CD8-positive, alpha-beta memory T cell (primary cell): ENCODE measurements around the gene VMP1. TPM values are rescaled to one million over a fixed set of nuclear protein-coding genes. Genes with fewer than 3 reads are reported as not detected.

ENCODE experiments used
- CTCF ChIA-PET: fragments of 350-600 bp; sonication (Branson Sonifier 250); formaldehyde crosslinking; loops from one replicate; lab custom pipeline; 2021; ENCODE audit warnings: antibody characterized with exemption; lab: Charles Lee
- POLR2A ChIA-PET: fragments of 350-600 bp; sonication (Branson Sonifier 250); formaldehyde crosslinking; loops from one replicate; lab custom pipeline; 2021; ENCODE audit warnings: antibody characterized with exemption; lab: Charles Lee
- DNase-seq, 5 donors: peaks; one replicate each; pipeline versions ENCODE4 v3.0.0 to v3.0.0-alpha.2; 2020 to 2022; ENCODE audit warnings: mixed read lengths in 1 of 5
- H3K27ac ChIP-seq: one replicate; pipeline ENCODE4 v1.7.0; 2013; ENCODE audit warnings: low read depth, mild to moderate bottlenecking, low read length, moderate library complexity
- H3K27me3 ChIP-seq: 2 replicates; pipeline ENCODE4 v1.7.0; 2013; ENCODE audit warnings: low read length, mild to moderate bottlenecking; ENCODE audit not compliant: insufficient read depth, poor library complexity, severe bottlenecking
- H3K36me3 ChIP-seq: 2 replicates; pipeline ENCODE4 v1.7.0; 2013; ENCODE audit warnings: mild to moderate bottlenecking, low read length, moderate library complexity; ENCODE audit not compliant: insufficient read depth
- H3K4me1 ChIP-seq: 2 replicates; pipeline ENCODE4 v1.7.0; 2013; ENCODE audit warnings: mild to moderate bottlenecking, low read length, moderate library complexity; ENCODE audit not compliant: insufficient read depth
- H3K4me3 ChIP-seq: 2 replicates; pipeline ENCODE4 v1.7.0; 2013; ENCODE audit warnings: mild to moderate bottlenecking, low read length
- H3K9me3 ChIP-seq: 2 replicates; pipeline ENCODE4 v1.7.0; 2013; ENCODE audit warnings: mild to moderate bottlenecking, low read length
- H3K27ac Mint-ChIP-seq, 8 donors: one replicate each; pipeline ENCODE4 v1.8.0; 2020 to 2021; ENCODE audit warnings: mixed read lengths in 8 of 8, mild to moderate bottlenecking in 6 of 8, inconsistent platforms in 3 of 8, moderate library complexity in 3 of 8
- H3K27me3 Mint-ChIP-seq, 2 donors: one replicate each; pipeline ENCODE4 v1.8.0; 2020 to 2021; ENCODE audit warnings: mixed read lengths in 2 of 2, mild to moderate bottlenecking in 1 of 2, moderate library complexity in 1 of 2
- H3K36me3 Mint-ChIP-seq, 3 donors: one replicate each; pipeline ENCODE4 v1.8.0; 2020 to 2021; ENCODE audit warnings: mixed read lengths in 3 of 3, inconsistent platforms in 1 of 3, mild to moderate bottlenecking in 1 of 3
- H3K4me1 Mint-ChIP-seq, 3 donors: one replicate each; pipeline ENCODE4 v1.8.0; 2020 to 2021; ENCODE audit warnings: mixed read lengths in 3 of 3, inconsistent platforms in 1 of 3, mild to moderate bottlenecking in 1 of 3
- H3K4me3 Mint-ChIP-seq, 7 donors: one replicate each; pipeline ENCODE4 v1.8.0; 2020 to 2021; ENCODE audit warnings: mixed read lengths in 7 of 7, mild to moderate bottlenecking in 6 of 7, moderate library complexity in 4 of 7, inconsistent platforms in 2 of 7
- H3K9me3 Mint-ChIP-seq, 5 donors: one replicate each; pipeline ENCODE4 v1.8.0; 2020 to 2022; ENCODE audit warnings: mixed read lengths in 5 of 5, mild to moderate bottlenecking in 3 of 5, moderate library complexity in 2 of 5, inconsistent platforms in 1 of 5
- polyA plus RNA-seq: library from polyadenylated mRNA; unstranded; fragments of 300-500 nt; fragmentation: Illumina TruSeq; gene quantifications from one replicate; pipeline ENCODE4 v1.2.3, GENCODE V29; 2021
- total RNA-seq, 2 experiments: library from RNA; stranded (reverse); gene quantifications; one replicate each; pipeline ENCODE4 v1.2.3, GENCODE V29; 2021

The VMP1 gene
- total and polyA plus RNA-seq, 3 experiments from 2014 or later, result 57.0 to 151 (median 150) TPM

- H3K9me3 ChIP-seq, result no peaks in the 10 kb centered on the region
- DNase-seq, result no peak
- ChIA-PET CTCF (no interaction called here), POLR2A (no interaction called here)
- no peaks in the 10 kb centered on the region for H3K9me3 Mint-ChIP-seq
- no peak overlapping the region for H3K4me3 Mint-ChIP-seq
- H3K27me3 ChIP-seq, result no peaks in the 10 kb centered on the region
- peak overlapping the region in 5 of 8 donors; percentile 15 to 84 (median 71) for H3K27ac Mint-ChIP-seq
- H3K27ac ChIP-seq, result no peak overlapping the region
- no peak overlapping the region for H3K4me3 ChIP-seq
- H3K36me3 ChIP-seq, result peaks cover 73% of the 10 kb centered on the region
- no peaks in the 10 kb centered on the region for H3K4me1 ChIP-seq
- peaks cover under 1 to 2% (median under 1%) of the 10 kb centered on the region in 3 donors for H3K4me1 Mint-ChIP-seq
- H3K27me3 Mint-ChIP-seq, result no peaks in the 10 kb centered on the region
- peaks cover 0 to 86% (median 12%) of the 10 kb centered on the region in 3 donors for H3K36me3 Mint-ChIP-seq
Measured at GRCh38 chr17:59676716-59677115, 30.7 kb upstream of the VMP1 start.

GRCh38 chr17:59678918-59679317 is 28.5 kb upstream of the VMP1 start:
- DNase-seq, result no peak
- H3K4me3 ChIP-seq, result no peak overlapping the region
- H3K9me3 ChIP-seq, result no peaks in the 10 kb centered on the region
- H3K36me3 Mint-ChIP-seq, result peaks cover 0 to 93% (median 22%) of the 10 kb centered on the region in 3 donors
- no peaks in the 10 kb centered on the region for H3K27me3 Mint-ChIP-seq
- no peaks in the 10 kb centered on the region for H3K9me3 Mint-ChIP-seq
- POLR2A ChIA-PET, result no interaction called here
- no peak overlapping the region for H3K27ac Mint-ChIP-seq
- no peaks in the 10 kb centered on the region for H3K27me3 ChIP-seq
- no peak overlapping the region for H3K27ac ChIP-seq
- CTCF ChIA-PET, result interaction anchor here (0.7 to 1.3 kb wide), 2 partner anchors 23 to 30 kb away, joined by 3 read pairs; no protein-coding TSS in a partner anchor
- no peaks in the 10 kb centered on the region for H3K4me1 ChIP-seq
- peaks cover 86% of the 10 kb centered on the region for H3K36me3 ChIP-seq
- H3K4me3 Mint-ChIP-seq, result no peak overlapping the region
- no peaks in the 10 kb centered on the region for H3K4me1 Mint-ChIP-seq

DNA sequence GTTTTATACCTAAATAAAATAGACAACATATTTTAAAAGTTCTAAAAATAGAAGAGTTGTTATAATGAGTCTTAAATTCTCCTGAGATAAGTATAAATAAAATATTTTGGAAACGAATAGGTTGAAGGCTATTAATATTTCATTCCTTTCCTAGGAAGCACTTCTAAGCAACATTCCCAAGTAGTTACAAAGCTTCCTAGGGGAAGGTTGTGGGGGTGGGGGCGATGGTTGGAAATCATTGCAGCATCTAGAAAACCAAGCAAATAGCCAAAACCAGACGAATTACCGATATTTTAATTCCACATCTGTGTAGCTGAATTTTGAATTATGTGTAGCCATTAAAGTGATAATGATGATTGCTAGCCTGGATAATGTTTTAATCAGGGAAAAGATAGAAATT is 27.1 kb upstream of the VMP1 start:
- CTCF ChIA-PET, result no interaction called here
- peaks cover 79% of the 10 kb centered on the region for H3K36me3 ChIP-seq
- no peaks in the 10 kb centered on the region for H3K4me1 ChIP-seq
- no peak overlapping the region for H3K27ac ChIP-seq
- H3K27me3 Mint-ChIP-seq, result no peaks in the 10 kb centered on the region
- no peak overlapping the region for H3K4me3 Mint-ChIP-seq
- no peaks in the 10 kb centered on the region for H3K9me3 ChIP-seq
- no peak overlapping the region for H3K27ac Mint-ChIP-seq
- H3K27me3 ChIP-seq, result no peaks in the 10 kb centered on the region
- DNase-seq, result no peak
- H3K4me1 Mint-ChIP-seq, result no peaks in the 10 kb centered on the region
- H3K4me3 ChIP-seq, result no peak overlapping the region
- H3K36me3 Mint-ChIP-seq, result peaks cover 0 to 92% (median 22%) of the 10 kb centered on the region in 3 donors
- POLR2A ChIA-PET, result no interaction called here
- no peaks in the 10 kb centered on the region for H3K9me3 Mint-ChIP-seq

GRCh38 chr17:59683283-59683682 is 24.2 kb upstream of the VMP1 start:
- Mint-ChIP-seq H3K36me3 (peaks cover 0 to 93% (median 21%) of the 10 kb centered on the region in 3 donors), H3K27ac (peak overlapping the region in 1 of 8 donors; percentile 3), H3K27me3 (no peaks in the 10 kb centered on the region), H3K9me3 (no peaks in the 10 kb centered on the region), H3K4me3 (no peak overlapping the region), H3K4me1 (peaks cover 7 to 11% (median 9%) of the 10 kb centered on the region in 3 donors)
- H3K4me1 ChIP-seq, result no peaks in the 10 kb centered on the region
- H3K36me3 ChIP-seq, result peaks cover 65% of the 10 kb centered on the region
- no peak overlapping the region for H3K27ac ChIP-seq
- no peak overlapping the region for H3K4me3 ChIP-seq
- ChIA-PET POLR2A (interaction anchor here (0.5 kb wide), 1 partner anchor 150 kb away, joined by 9 read pairs; no protein-coding TSS in a partner anchor), CTCF (interaction anchor here (1.3 kb wide), 1 partner anchor 354 kb away, joined by 3 read pairs; no protein-coding TSS in a partner anchor)
- no peaks in the 10 kb centered on the region for H3K27me3 ChIP-seq
- H3K9me3 ChIP-seq, result no peaks in the 10 kb centered on the region
- DNase-seq, result no peak

GRCh38 chr17:59684967-59685366 is 22.5 kb upstream of the VMP1 start:
- Histone ChIP-seq H3K27ac (no peak overlapping the region), H3K9me3 (no peaks in the 10 kb centered on the region), H3K4me1 (no peaks in the 10 kb centered on the region), H3K27me3 (no peaks in the 10 kb centered on the region), H3K4me3 (no peak overlapping the region), H3K36me3 (peaks cover 54% of the 10 kb centered on the region)
- H3K27me3 Mint-ChIP-seq, result no peaks in the 10 kb centered on the region
- H3K4me1 Mint-ChIP-seq, result peaks cover 11 to 17% (median 13%) of the 10 kb centered on the region in 3 donors
- no peaks in the 10 kb centered on the region for H3K9me3 Mint-ChIP-seq
- CTCF ChIA-PET, result no interaction called here
- peak overlapping the region in 3 of 8 donors; percentile 37 to 68 (median 64) for H3K27ac Mint-ChIP-seq
- no peak overlapping the region for H3K4me3 Mint-ChIP-seq
- DNase-seq, result no peak
- peaks cover 0 to 92% (median 21%) of the 10 kb centered on the region in 3 donors for H3K36me3 Mint-ChIP-seq
- POLR2A ChIA-PET, result no interaction called here

DNA sequence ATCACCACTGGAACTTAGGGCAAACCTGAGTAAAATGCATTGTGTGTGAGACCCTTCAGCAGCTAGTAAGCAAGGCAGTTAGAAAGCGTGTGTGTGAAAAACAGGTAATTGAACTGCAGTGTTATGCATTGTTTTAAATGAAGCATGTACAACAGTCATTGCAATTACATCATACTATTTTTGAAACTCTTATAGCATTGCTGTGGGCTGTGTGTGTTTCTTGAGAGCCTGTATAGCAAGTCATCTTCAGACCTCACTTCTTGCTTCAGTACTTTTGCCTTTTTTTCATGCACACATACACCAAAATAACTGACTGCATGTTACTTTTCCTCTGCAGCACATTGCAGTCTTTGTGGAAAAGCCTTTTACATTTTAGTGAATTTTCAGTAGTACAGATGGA is 19.4 kb upstream of the VMP1 start:
- no peak for DNase-seq
- Histone ChIP-seq H3K4me1 (no peaks in the 10 kb centered on the region), H3K27ac (no peak overlapping the region), H3K36me3 (peaks cover 29% of the 10 kb centered on the region), H3K27me3 (no peaks in the 10 kb centered on the region), H3K4me3 (no peak overlapping the region), H3K9me3 (no peaks in the 10 kb centered on the region)
- H3K4me1 Mint-ChIP-seq, result peaks cover 11 to 17% (median 13%) of the 10 kb centered on the region in 3 donors
- no peaks in the 10 kb centered on the region for H3K27me3 Mint-ChIP-seq
- H3K9me3 Mint-ChIP-seq, result no peaks in the 10 kb centered on the region
- H3K4me3 Mint-ChIP-seq, result no peak overlapping the region
- ChIA-PET CTCF (no interaction called here), POLR2A (interaction anchor here (0.5 kb wide), 1 partner anchor 1236 kb away, joined by 3 read pairs; no protein-coding TSS in a partner anchor)
- peak overlapping the region in 4 of 8 donors; percentile 27 to 85 (median 72) for H3K27ac Mint-ChIP-seq
- peaks cover 0 to 90% (median 18%) of the 10 kb centered on the region in 3 donors for H3K36me3 Mint-ChIP-seq

GRCh38 chr17:59688496-59688895 is 19.0 kb upstream of the VMP1 start:
- Histone ChIP-seq H3K9me3 (no peaks in the 10 kb centered on the region), H3K4me1 (no peaks in the 10 kb centered on the region), H3K4me3 (no peak overlapping the region), H3K36me3 (peaks cover 28% of the 10 kb centered on the region), H3K27ac (no peak overlapping the region), H3K27me3 (no peaks in the 10 kb centered on the region)
- POLR2A ChIA-PET, result interaction anchor here (0.5 kb wide), 1 partner anchor 1236 kb away, joined by 3 read pairs; no protein-coding TSS in a partner anchor
- Mint-ChIP-seq H3K27me3 (no peaks in the 10 kb centered on the region), H3K36me3 (peaks cover 0 to 89% (median 19%) of the 10 kb centered on the region in 3 donors), H3K9me3 (no peaks in the 10 kb centered on the region), H3K4me3 (no peak overlapping the region), H3K4me1 (peaks cover 11 to 17% (median 13%) of the 10 kb centered on the region in 3 donors), H3K27ac (peak overlapping the region in 7 of 8 donors; percentile 5 to 79 (median 27))
- CTCF ChIA-PET, result no interaction called here
- DNase-seq, result no peak

- no peaks in the 10 kb centered on the region for H3K4me1 ChIP-seq
- no peak for DNase-seq
- ChIA-PET CTCF (no interaction called here), POLR2A (no interaction called here)
- H3K36me3 ChIP-seq, result peaks cover 23% of the 10 kb centered on the region
- no peaks in the 10 kb centered on the region for H3K27me3 ChIP-seq
- no peak overlapping the region for H3K4me3 ChIP-seq
- H3K27ac Mint-ChIP-seq, result no peak overlapping the region
- no peaks in the 10 kb centered on the region for H3K9me3 Mint-ChIP-seq
- H3K27me3 Mint-ChIP-seq, result no peaks in the 10 kb centered on the region
- H3K9me3 ChIP-seq, result no peaks in the 10 kb centered on the region
- peaks cover 0 to 89% (median 21%) of the 10 kb centered on the region in 3 donors for H3K36me3 Mint-ChIP-seq
- no peak overlapping the region for H3K4me3 Mint-ChIP-seq
- peaks cover 14 to 25% (median 20%) of the 10 kb centered on the region in 3 donors for H3K4me1 Mint-ChIP-seq
- H3K27ac ChIP-seq, result no peak overlapping the region
Measured at GRCh38 chr17:59693582-59693981, 13.9 kb upstream of the VMP1 start.
